K562 (cell line): ENCODE data around the gene SPHK2. TPM values are rescaled to one million over a fixed set of nuclear protein-coding genes. Genes with fewer than 3 reads are reported as not detected.

Source experiments
- ARNT ChIP-seq, 2 experiments: fragments of 450-650 bp; IDR thresholded peaks; 2 replicates each; pipeline ENCODE4 v1.6.1; 2016; ENCODE audit warnings: mild to moderate bottlenecking in 1 of 2
- FIP1L1 ChIP-seq: fragments of 200-400 bp; formaldehyde crosslinking; IDR thresholded peaks from 2 replicates; pipeline ENCODE4 v1.6.1; 2018; ENCODE audit warnings: mild to moderate bottlenecking, low read depth, low read length; ENCODE audit not compliant: poor library complexity, severe bottlenecking
- KAT2B ChIP-seq: IDR thresholded peaks from one replicate; pipeline ENCODE4 v1.6.1; 2012; ENCODE audit warnings: low read depth, mild to moderate bottlenecking, control low read depth, inconsistent platforms, low read length, moderate library complexity
- KAT8 ChIP-seq: fragments of 450-650 bp; IDR thresholded peaks from 2 replicates; pipeline ENCODE4 v1.6.1; 2016; ENCODE audit warnings: low read depth, mild to moderate bottlenecking
- RNF2 ChIP-seq: sonication (generic); IDR thresholded peaks from 2 replicates; pipeline ENCODE4 v1.6.1; 2016
- SMC3 ChIP-seq: conservative IDR thresholded peaks from 2 replicates; pipeline ENCODE4 v1.6.1; 2011; ENCODE audit warnings: low read depth, low read length, improper control_type of control experiment; ENCODE audit not compliant: insufficient read depth
- SP1 ChIP-seq: sonication (generic); formaldehyde crosslinking; IDR thresholded peaks from 2 replicates; pipeline ENCODE4 v1.8.1; 2022; ENCODE audit warnings: mild to moderate bottlenecking, missing genetic modification reagents
- TBL1XR1 ChIP-seq, 2 experiments: IDR thresholded peaks; 2 replicates each; pipeline ENCODE4 v1.6.1; 2012; ENCODE audit warnings: improper control_type of control experiment in 2 of 2, low read length in 2 of 2, mild to moderate bottlenecking in 1 of 2
- TCFL5 ChIP-seq: fragments of 250-450 bp; sonication (Bioruptor Pico); conservative IDR thresholded peaks from 2 replicates; pipeline ENCODE4 v1.6.1; 2021; ENCODE audit warnings: mild to moderate bottlenecking, moderate library complexity, matching md5 sums
- XRCC3 ChIP-seq: fragments of 450-650 bp; IDR thresholded peaks from 2 replicates; pipeline ENCODE4 v1.6.1; 2017; ENCODE audit warnings: mild to moderate bottlenecking, moderate library complexity
- YY1 ChIP-seq, 3 experiments: IDR thresholded peaks; 2 replicates each; pipeline ENCODE4 v1.6.1; 2011; ENCODE audit warnings: low read length in 2 of 3, mild to moderate bottlenecking in 2 of 3, moderate library complexity in 2 of 3, borderline replicate concordance in 1 of 3, control low read depth in 1 of 3, low read depth in 1 of 3; ENCODE audit not compliant: insufficient read depth in 3 of 3, insufficient replicate concordance in 2 of 3, control insufficient read depth in 1 of 3, insufficient read length in 1 of 3; ENCODE audit errors: extremely low read depth in 1 of 3
- ZNF174 ChIP-seq: fragments of 250-450 bp; sonication (Bioruptor Pico); IDR thresholded peaks from 2 replicates; pipeline ENCODE4 v1.4.0; 2020; ENCODE audit warnings: mild to moderate bottlenecking
- ZNF184 ChIP-seq: sonication (generic); formaldehyde crosslinking; IDR thresholded peaks from 2 replicates; pipeline ENCODE4 v1.5.0; 2020; ENCODE audit warnings: missing genetic modification reagents
- ZNF76 ChIP-seq: fragments of 250-450 bp; sonication (Bioruptor Pico); IDR thresholded peaks from 2 replicates; pipeline ENCODE4 v1.4.0; 2020; ENCODE audit warnings: mild to moderate bottlenecking, moderate library complexity, borderline replicate concordance
- ZNF79 ChIP-seq: fragments of 250-450 bp; sonication (Bioruptor Pico); IDR thresholded peaks from 2 replicates; pipeline ENCODE4 v1.4.0; 2020; ENCODE audit warnings: low read depth, mild to moderate bottlenecking, moderate library complexity
- polyA plus RNA-seq, 8 experiments: library from polyadenylated mRNA; depleted of rRNA in 4 of 8; stranded (reverse) in 5 of 8; unstranded in 3 of 8; fragments of >200 nt; fragmentation: Nextera tagmentation in 2 of 8; fragmentation: Illumina TruSeq in 1 of 8; extraction: Ambion mirVana in 2 of 8; extraction: Trizol in 1 of 8; gene quantifications; 2 replicates each; pipeline versions ENCODE4 v1.2.1 to v1.2.3, GENCODE V29; 2011 to 2014; ENCODE audit warnings: inconsistent platforms in 1 of 8, missing spikeins in 1 of 8
- total RNA-seq, 7 experiments: library from RNA; depleted of rRNA in 6 of 7; stranded (reverse); fragments of >200 nt in 6 of 7; fragmentation: Illumina TruSeq in 2 of 7; extraction: Trizol in 2 of 7; gene quantifications; 2 replicates each; pipeline versions ENCODE4 v1.2.1 to v1.2.3, GENCODE V29; 2011 to 2021; ENCODE audit warnings: low replicate concordance in 1 of 7
- TF ChIP-seq, protein P1 (sequence below), 2 experiments: fragments of 450-650 bp; conservative IDR thresholded peaks; 2 replicates each; pipeline ENCODE4 v1.6.1; 2017; ENCODE audit warnings: mild to moderate bottlenecking in 2 of 2, moderate library complexity in 2 of 2
- TF ChIP-seq, protein P2 (sequence below), 2 experiments: fragments of 450-650 bp; IDR thresholded peaks; 2 replicates each; pipeline ENCODE4 v1.6.1; 2018; ENCODE audit warnings: mild to moderate bottlenecking in 2 of 2, low read depth in 1 of 2; ENCODE audit not compliant: partially characterized antibody in 2 of 2
- TF ChIP-seq, protein P3 (sequence below): fragments of 250-450 bp; sonication (Bioruptor Pico); IDR thresholded peaks from 2 replicates; pipeline ENCODE4 v1.5.0; 2021
- TF ChIP-seq, protein P4 (sequence below): fragments of 250-450 bp; sonication (Bioruptor Pico); IDR thresholded peaks from 2 replicates; pipeline ENCODE4 v1.8.0; 2022; ENCODE audit warnings: inconsistent platforms, mild to moderate bottlenecking, moderate library complexity, borderline replicate concordance

Gene SPHK2
- total and polyA plus RNA-seq, 9 of the 15 experiments (the other 6 are each of a cell fraction or from before 2014, with no cell fraction given): 0.10 to 15.2 (median 2.9) TPM

DNA sequence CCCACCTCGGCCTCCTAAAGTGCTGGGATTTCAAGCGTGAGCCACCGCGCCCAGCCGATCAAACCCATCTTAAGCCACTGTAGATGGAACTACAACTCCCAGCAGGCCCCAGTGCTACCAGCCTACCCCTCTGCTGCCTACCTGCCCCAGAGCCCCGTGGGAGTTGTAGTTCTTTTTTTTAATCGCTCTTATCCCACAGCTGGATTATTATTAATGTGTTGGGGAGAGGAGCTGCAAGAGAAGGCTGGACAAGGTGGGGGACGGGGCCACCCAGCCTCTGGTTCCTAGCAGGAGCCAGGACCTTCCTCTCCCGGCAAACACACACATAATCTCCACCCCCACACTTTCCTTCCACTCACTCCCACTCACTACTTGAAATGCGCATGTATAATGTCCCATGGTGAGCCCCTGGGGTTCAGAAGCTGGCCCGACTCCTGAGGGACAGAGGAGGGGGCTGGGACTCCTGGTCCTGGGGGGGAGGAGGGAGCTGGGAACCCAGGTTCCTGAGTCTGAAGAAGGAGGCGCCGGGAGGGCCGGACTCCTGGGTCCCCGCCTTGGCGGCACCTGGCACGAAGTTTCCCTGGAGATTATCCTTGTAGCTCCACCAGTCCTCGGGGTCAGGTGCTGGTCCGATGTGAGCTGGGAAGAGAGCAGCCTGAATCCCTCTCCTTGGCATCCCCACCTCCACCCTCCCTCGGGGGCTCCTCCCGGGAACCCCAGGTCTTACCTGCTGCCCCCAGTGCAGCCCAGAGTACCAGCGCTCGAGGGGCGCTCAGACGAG lies 25.7 kb downstream of the SPHK2 start (continued):
- no peak for TF ChIP-seq ZNF79 (CRISPR knock-in tag)
- TF ChIP-seq XRCC3: no peak
- TF ChIP-seq ARNT (IDR thresholded peaks at IDR 0.05): no peak
- no peak for TF ChIP-seq ZNF184 (CRISPR knock-in tag)
- TF ChIP-seq, protein P1, sequence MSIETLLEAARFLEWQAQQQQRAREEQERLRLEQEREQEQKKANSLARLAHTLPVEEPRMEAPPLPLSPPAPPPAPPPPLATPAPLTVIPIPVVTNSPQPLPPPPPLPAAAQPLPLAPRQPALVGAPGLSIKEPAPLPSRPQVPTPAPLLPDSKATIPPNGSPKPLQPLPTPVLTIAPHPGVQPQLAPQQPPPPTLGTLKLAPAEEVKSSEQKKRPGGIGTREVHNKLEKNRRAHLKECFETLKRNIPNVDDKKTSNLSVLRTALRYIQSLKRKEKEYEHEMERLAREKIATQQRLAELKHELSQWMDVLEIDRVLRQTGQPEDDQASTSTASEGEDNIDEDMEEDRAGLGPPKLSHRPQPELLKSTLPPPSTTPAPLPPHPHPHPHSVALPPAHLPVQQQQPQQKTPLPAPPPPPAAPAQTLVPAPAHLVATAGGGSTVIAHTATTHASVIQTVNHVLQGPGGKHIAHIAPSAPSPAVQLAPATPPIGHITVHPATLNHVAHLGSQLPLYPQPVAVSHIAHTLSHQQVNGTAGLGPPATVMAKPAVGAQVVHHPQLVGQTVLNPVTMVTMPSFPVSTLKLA (conservative IDR thresholded peaks at IDR 0.05): peak in 1 of 2 experiments; percentile 36; a peak in 2 of 4 replicates
- no peak for TF ChIP-seq KAT8
- no peak for TF ChIP-seq ZNF174 (CRISPR knock-in tag)
- TF ChIP-seq KAT2B: no peak
- no peak for TF ChIP-seq ZNF76 (CRISPR knock-in tag)
- no peak for TF ChIP-seq RNF2
- TF ChIP-seq YY1 (IDR thresholded peaks at IDR 0.05; ENCODE audit: borderline replicate concordance in 1 of 3, control insufficient read depth in 1 of 3, extremely low read depth in 1 of 3, insufficient read depth in 3 of 3, insufficient read length in 1 of 3, insufficient replicate concordance in 2 of 3, low read depth in 1 of 3, low read length in 2 of 3): peak in 1 of 3 experiments; percentile 29
- TF ChIP-seq, protein P2, sequence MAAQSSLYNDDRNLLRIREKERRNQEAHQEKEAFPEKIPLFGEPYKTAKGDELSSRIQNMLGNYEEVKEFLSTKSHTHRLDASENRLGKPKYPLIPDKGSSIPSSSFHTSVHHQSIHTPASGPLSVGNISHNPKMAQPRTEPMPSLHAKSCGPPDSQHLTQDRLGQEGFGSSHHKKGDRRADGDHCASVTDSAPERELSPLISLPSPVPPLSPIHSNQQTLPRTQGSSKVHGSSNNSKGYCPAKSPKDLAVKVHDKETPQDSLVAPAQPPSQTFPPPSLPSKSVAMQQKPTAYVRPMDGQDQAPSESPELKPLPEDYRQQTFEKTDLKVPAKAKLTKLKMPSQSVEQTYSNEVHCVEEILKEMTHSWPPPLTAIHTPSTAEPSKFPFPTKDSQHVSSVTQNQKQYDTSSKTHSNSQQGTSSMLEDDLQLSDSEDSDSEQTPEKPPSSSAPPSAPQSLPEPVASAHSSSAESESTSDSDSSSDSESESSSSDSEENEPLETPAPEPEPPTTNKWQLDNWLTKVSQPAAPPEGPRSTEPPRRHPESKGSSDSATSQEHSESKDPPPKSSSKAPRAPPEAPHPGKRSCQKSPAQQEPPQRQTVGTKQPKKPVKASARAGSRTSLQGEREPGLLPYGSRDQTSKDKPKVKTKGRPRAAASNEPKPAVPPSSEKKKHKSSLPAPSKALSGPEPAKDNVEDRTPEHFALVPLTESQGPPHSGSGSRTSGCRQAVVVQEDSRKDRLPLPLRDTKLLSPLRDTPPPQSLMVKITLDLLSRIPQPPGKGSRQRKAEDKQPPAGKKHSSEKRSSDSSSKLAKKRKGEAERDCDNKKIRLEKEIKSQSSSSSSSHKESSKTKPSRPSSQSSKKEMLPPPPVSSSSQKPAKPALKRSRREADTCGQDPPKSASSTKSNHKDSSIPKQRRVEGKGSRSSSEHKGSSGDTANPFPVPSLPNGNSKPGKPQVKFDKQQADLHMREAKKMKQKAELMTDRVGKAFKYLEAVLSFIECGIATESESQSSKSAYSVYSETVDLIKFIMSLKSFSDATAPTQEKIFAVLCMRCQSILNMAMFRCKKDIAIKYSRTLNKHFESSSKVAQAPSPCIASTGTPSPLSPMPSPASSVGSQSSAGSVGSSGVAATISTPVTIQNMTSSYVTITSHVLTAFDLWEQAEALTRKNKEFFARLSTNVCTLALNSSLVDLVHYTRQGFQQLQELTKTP (IDR thresholded peaks at IDR 0.05; ENCODE audit: low read depth in 1 of 2, partially characterized antibody in 2 of 2): peak; percentile 85 to 100
- no peak for TF ChIP-seq SP1 (CRISPR knock-in tag)
- no peak for TF ChIP-seq TCFL5
- TF ChIP-seq, protein P3, sequence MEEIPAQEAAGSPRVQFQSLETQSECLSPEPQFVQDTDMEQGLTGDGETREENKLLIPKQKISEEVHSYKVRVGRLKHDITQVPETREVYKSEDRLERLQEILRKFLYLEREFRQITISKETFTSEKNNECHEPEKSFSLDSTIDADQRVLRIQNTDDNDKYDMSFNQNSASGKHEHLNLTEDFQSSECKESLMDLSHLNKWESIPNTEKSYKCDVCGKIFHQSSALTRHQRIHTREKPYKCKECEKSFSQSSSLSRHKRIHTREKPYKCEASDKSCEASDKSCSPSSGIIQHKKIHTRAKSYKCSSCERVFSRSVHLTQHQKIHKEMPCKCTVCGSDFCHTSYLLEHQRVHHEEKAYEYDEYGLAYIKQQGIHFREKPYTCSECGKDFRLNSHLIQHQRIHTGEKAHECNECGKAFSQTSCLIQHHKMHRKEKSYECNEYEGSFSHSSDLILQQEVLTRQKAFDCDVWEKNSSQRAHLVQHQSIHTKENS (CRISPR knock-in tag): no peak
- no peak for TF ChIP-seq FIP1L1
- 0 out of 4 replicates have a peak, but pooled peaks of 1 of the 2 experiments have one; percentile 55 for TF ChIP-seq TBL1XR1 (IDR thresholded peaks at IDR 0.05; ENCODE audit: low read length in 2 of 2)
- TF ChIP-seq SMC3: no peak
- TF ChIP-seq, protein P4, sequence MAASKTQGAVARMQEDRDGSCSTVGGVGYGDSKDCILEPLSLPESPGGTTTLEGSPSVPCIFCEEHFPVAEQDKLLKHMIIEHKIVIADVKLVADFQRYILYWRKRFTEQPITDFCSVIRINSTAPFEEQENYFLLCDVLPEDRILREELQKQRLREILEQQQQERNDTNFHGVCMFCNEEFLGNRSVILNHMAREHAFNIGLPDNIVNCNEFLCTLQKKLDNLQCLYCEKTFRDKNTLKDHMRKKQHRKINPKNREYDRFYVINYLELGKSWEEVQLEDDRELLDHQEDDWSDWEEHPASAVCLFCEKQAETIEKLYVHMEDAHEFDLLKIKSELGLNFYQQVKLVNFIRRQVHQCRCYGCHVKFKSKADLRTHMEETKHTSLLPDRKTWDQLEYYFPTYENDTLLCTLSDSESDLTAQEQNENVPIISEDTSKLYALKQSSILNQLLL (CRISPR knock-in tag): no peak
